ENCODE results near the gene EBF3.
A peak's percentile ranks its signal among the peaks of the same experiment; 100 is the strongest.

Gene EBF3

GRCh38 chr10:129965959-129966358 lies 1.9 kb upstream of the EBF3 start:
- Mint-ChIP-seq H3K36me3 (no peaks in the 10 kb centered on the region), H3K9me3 (no peaks in the 10 kb centered on the region), H3K27ac (peak overlapping the region; percentile 12), H3K4me1 (peaks cover 29% of the 10 kb centered on the region), H3K27me3 (peaks cover 48% of the 10 kb centered on the region), H3K4me3 (no peak overlapping the region)

- Mint-ChIP-seq H3K27me3 (peaks cover 52% of the 10 kb centered on the region), H3K4me3 (no peak overlapping the region), H3K9me3 (no peaks in the 10 kb centered on the region), H3K4me1 (peaks cover 32% of the 10 kb centered on the region), H3K36me3 (no peaks in the 10 kb centered on the region), H3K27ac (no peak overlapping the region)
These were observed 1.3 kb upstream of the EBF3 start for GRCh38 chr10:129965425-129965808.

- Mint-ChIP-seq H3K9me3 (no peaks in the 10 kb centered on the region), H3K4me1 (peaks cover 29% of the 10 kb centered on the region), H3K27ac (no peak overlapping the region), H3K27me3 (peaks cover 49% of the 10 kb centered on the region), H3K4me3 (peak overlapping the region; percentile 62), H3K36me3 (peaks cover 2% of the 10 kb centered on the region)
These were observed 744 bp upstream of the EBF3 start for GRCh38 chr10:129964611-129965424.

GRCh38 chr10:129962872-129963640 lies 1.0 kb downstream of the EBF3 start:
- H3K36me3 Mint-ChIP-seq = peaks cover 2% of the 10 kb centered on the region
- H3K27me3 Mint-ChIP-seq = peaks cover 50% of the 10 kb centered on the region
- peaks cover 32% of the 10 kb centered on the region for H3K4me1 Mint-ChIP-seq
- peak overlapping the region; percentile 13 for H3K27ac Mint-ChIP-seq
- H3K4me3 Mint-ChIP-seq = peak overlapping the region; percentile 83
- no peaks in the 10 kb centered on the region for H3K9me3 Mint-ChIP-seq

- peaks cover 55% of the 10 kb centered on the region for H3K27me3 Mint-ChIP-seq
- H3K4me1 Mint-ChIP-seq = peaks cover 33% of the 10 kb centered on the region
- peak overlapping the region; percentile 13 for H3K27ac Mint-ChIP-seq
- peaks cover 2% of the 10 kb centered on the region for H3K36me3 Mint-ChIP-seq
- peak overlapping the region; percentile 68 for H3K4me3 Mint-ChIP-seq
- no peaks in the 10 kb centered on the region for H3K9me3 Mint-ChIP-seq
These were observed 1.8 kb downstream of the EBF3 start for GRCh38 chr10:129962031-129962871.

- Mint-ChIP-seq H3K4me1 (peaks cover 33% of the 10 kb centered on the region), H3K4me3 (no peak overlapping the region), H3K9me3 (no peaks in the 10 kb centered on the region), H3K36me3 (peaks cover 2% of the 10 kb centered on the region), H3K27me3 (peaks cover 60% of the 10 kb centered on the region), H3K27ac (peak overlapping the region; percentile 27)
These were observed 2.8 kb downstream of the EBF3 start for GRCh38 chr10:129961157-129961701.

- peaks cover 2% of the 10 kb centered on the region for H3K36me3 Mint-ChIP-seq
- peak overlapping the region; percentile 70 for H3K27ac Mint-ChIP-seq
- H3K4me3 Mint-ChIP-seq = peak overlapping the region; percentile 51
- peaks cover 33% of the 10 kb centered on the region for H3K4me1 Mint-ChIP-seq
- peaks cover 60% of the 10 kb centered on the region for H3K27me3 Mint-ChIP-seq
- no peaks in the 10 kb centered on the region for H3K9me3 Mint-ChIP-seq
These were observed 3.5 kb downstream of the EBF3 start for GRCh38 chr10:129960481-129961156.

- Mint-ChIP-seq H3K36me3 (peaks cover 2% of the 10 kb centered on the region), H3K4me3 (peak overlapping the region; percentile 51), H3K4me1 (peaks cover 33% of the 10 kb centered on the region), H3K27ac (no peak overlapping the region), H3K27me3 (peaks cover 64% of the 10 kb centered on the region), H3K9me3 (no peaks in the 10 kb centered on the region)
These were observed 4.3 kb downstream of the EBF3 start for GRCh38 chr10:129959544-129960480.

GRCh38 chr10:129958629-129959543 lies 5.2 kb downstream of the EBF3 start:
- Mint-ChIP-seq H3K4me3 (peak overlapping the region; percentile 65), H3K4me1 (peaks cover 33% of the 10 kb centered on the region), H3K9me3 (no peaks in the 10 kb centered on the region), H3K36me3 (peaks cover 2% of the 10 kb centered on the region), H3K27me3 (peaks cover 70% of the 10 kb centered on the region), H3K27ac (peak overlapping the region; percentile 25)

GRCh38 chr10:129958148-129958628 lies 5.9 kb downstream of the EBF3 start:
- peak overlapping the region; percentile 65 for H3K4me3 Mint-ChIP-seq

GRCh38 chr10:129956876-129957673 lies 7.0 kb downstream of the EBF3 start:
- no peak overlapping the region for H3K4me3 Mint-ChIP-seq
- H3K9me3 Mint-ChIP-seq = no peaks in the 10 kb centered on the region
- peaks cover 64% of the 10 kb centered on the region for H3K27me3 Mint-ChIP-seq
- peak overlapping the region; percentile 8 for H3K27ac Mint-ChIP-seq
- peaks cover 2% of the 10 kb centered on the region for H3K36me3 Mint-ChIP-seq
- peaks cover 22% of the 10 kb centered on the region for H3K4me1 Mint-ChIP-seq

More at GRCh38 chr10:129958148-129958628, 5.9 kb downstream of the EBF3 start:
- peaks cover 31% of the 10 kb centered on the region for H3K4me1 Mint-ChIP-seq
- H3K27me3 Mint-ChIP-seq = peaks cover 70% of the 10 kb centered on the region
- H3K9me3 Mint-ChIP-seq = no peaks in the 10 kb centered on the region
- peaks cover 2% of the 10 kb centered on the region for H3K36me3 Mint-ChIP-seq
- H3K27ac Mint-ChIP-seq = peak overlapping the region; percentile 25

- no peaks in the 10 kb centered on the region for H3K9me3 Mint-ChIP-seq
- H3K4me1 Mint-ChIP-seq = peaks cover 18% of the 10 kb centered on the region
- H3K27ac Mint-ChIP-seq = no peak overlapping the region
- H3K27me3 Mint-ChIP-seq = peaks cover 58% of the 10 kb centered on the region
- H3K36me3 Mint-ChIP-seq = peaks cover 2% of the 10 kb centered on the region
- no peak overlapping the region for H3K4me3 Mint-ChIP-seq
These were observed 7.8 kb downstream of the EBF3 start for GRCh38 chr10:129956286-129956670.

Measured in activated naive CD4-positive, alpha-beta T cell treated with anti-CD3 and anti-CD28 coated beads, Interleukin-2, amount 50 U/mL, for 24 hours (primary cell).